Endothelial cell of umbilical vein (primary cell): Measurements from ENCODE around the gene VWA8. TPM values are rescaled to one million over a fixed set of nuclear protein-coding genes. Genes with fewer than 3 reads are reported as not detected.
A peak's percentile ranks its signal among the peaks of the same experiment; 100 is the strongest.

Experiments used
- BruUV-seq: library from RNA; stranded (reverse); fragments of 400-500 nt; replicated peaks from 2 replicates; lab custom pipeline; 2021; lab: Mats Ljungman, UMichigan
- CTCF ChIA-PET: fragments of 300-600, 350-600 bp; sonication (Branson Sonifier 250); formaldehyde crosslinking; loops from one replicate; lab custom pipeline; 2021; ENCODE audit warnings: antibody characterized with exemption, inconsistent platforms; lab: Charles Lee
- POLR2A ChIA-PET: fragments of 300-600, 350-600 bp; sonication (Branson Sonifier 250); formaldehyde crosslinking; loops from one replicate; lab custom pipeline; 2021; ENCODE audit warnings: antibody characterized with exemption, inconsistent platforms; lab: Charles Lee
- DNase-seq: peaks from one replicate; pipeline ENCODE4 v3.0.0-alpha.2; 2011; ENCODE audit warnings: low read depth, low spot score
- FAIRE-seq: peaks from 2 replicates; lab custom pipeline; 2011; peaks lifted over from hg19 to GRCh38; lab: Jason Lieb, UNC
- H2AFZ ChIP-seq: 2 replicates; pipeline ENCODE4 v1.6.0; 2012; ENCODE audit warnings: low read depth, low read length, control low read depth, inconsistent platforms
- H3K27ac ChIP-seq: 2 replicates; pipeline ENCODE4 v1.5.1; 2011; ENCODE audit warnings: low read depth, mild to moderate bottlenecking, control low read depth, low read length, moderate library complexity; ENCODE audit not compliant: insufficient read depth
- H3K27me3 ChIP-seq, 2 experiments: 2 replicates each; pipeline versions ENCODE4 v1.6.0 to v1.6.1; 2011; ENCODE audit warnings: low read length in 2 of 2, mixed read lengths in 1 of 2; ENCODE audit not compliant: control insufficient read depth in 2 of 2, insufficient read depth in 2 of 2
- H3K36me3 ChIP-seq, 2 experiments: 2 replicates in 1 of 2; 3 replicates in 1 of 2; pipeline ENCODE4 v1.5.1; 2011; ENCODE audit warnings: low read length in 2 of 2, mild to moderate bottlenecking in 1 of 2, moderate library complexity in 1 of 2; ENCODE audit not compliant: control insufficient read depth in 2 of 2, insufficient read depth in 2 of 2; ENCODE audit errors: extremely low read depth in 1 of 2
- H3K4me1 ChIP-seq: 3 replicates; pipeline ENCODE4 v1.5.1; 2011; ENCODE audit warnings: mild to moderate bottlenecking, low read length; ENCODE audit not compliant: control insufficient read depth, insufficient read depth; ENCODE audit errors: extremely low read depth
- H3K4me2 ChIP-seq: 2 replicates; pipeline ENCODE4 v1.6.1; 2011; ENCODE audit warnings: low read length, control low read depth, mixed read lengths; ENCODE audit not compliant: insufficient read depth
- H3K4me3 ChIP-seq, 3 experiments: fragments of 200-600 bp in 1 of 3; sonication (generic), shearing (Covaris generic) in 1 of 3; replicated peaks in 1 of 3; 2 replicates each; pipeline ENCODE4 v1.5.1; 2011 to 2016; ENCODE audit warnings: control low read depth in 3 of 3, low read length in 3 of 3, mild to moderate bottlenecking in 2 of 3, inconsistent platforms in 1 of 3, low read depth in 1 of 3, moderate library complexity in 1 of 3; ENCODE audit not compliant: insufficient read depth in 1 of 3
- H3K79me2 ChIP-seq: 2 replicates; pipeline ENCODE4 v1.6.0; 2012; ENCODE audit warnings: low read length, inconsistent platforms; ENCODE audit not compliant: control insufficient read depth, insufficient read depth
- H3K9ac ChIP-seq: replicated peaks from 2 replicates; pipeline ENCODE3; 2011; ENCODE audit warnings: low read length, control low read depth; ENCODE audit not compliant: insufficient read depth; ENCODE audit errors: extremely low read depth
- H3K9me1 ChIP-seq: replicated peaks from 3 replicates; pipeline ENCODE4 v1.6.0; 2011; ENCODE audit warnings: mild to moderate bottlenecking, low read length; ENCODE audit not compliant: control insufficient read depth, insufficient read depth; ENCODE audit errors: extremely low read depth
- H3K9me3 ChIP-seq: replicated peaks from 2 replicates; pipeline ENCODE4 v1.5.1; 2012; ENCODE audit warnings: low read length, inconsistent platforms; ENCODE audit not compliant: control insufficient read depth, insufficient read depth
- H4K20me1 ChIP-seq: replicated peaks from 2 replicates; pipeline ENCODE3; 2011; ENCODE audit warnings: mild to moderate bottlenecking, low read length; ENCODE audit not compliant: control insufficient read depth, insufficient read depth; ENCODE audit errors: extremely low read depth
- CTCF ChIP-seq, 2 donors: IDR thresholded peaks; 1 replicate in 1 of 2; 2 replicates in 1 of 2; pipeline ENCODE4 v1.5.1; 2011; ENCODE audit warnings: low read length in 2 of 2, mild to moderate bottlenecking in 2 of 2, moderate library complexity in 2 of 2, control low read depth in 1 of 2, inconsistent platforms in 1 of 2, low read depth in 1 of 2; ENCODE audit not compliant: insufficient read depth in 1 of 2; ENCODE audit errors: extremely low read depth in 1 of 2
- EZH2 ChIP-seq: IDR thresholded peaks from 2 replicates; pipeline ENCODE4 v1.6.1; 2012; ENCODE audit warnings: borderline replicate concordance, low read depth, mild to moderate bottlenecking, moderate library complexity, low read length, inconsistent platforms; ENCODE audit not compliant: severe bottlenecking
- FOS ChIP-seq: IDR thresholded peaks from 2 replicates; pipeline ENCODE4 v1.6.1; 2011; ENCODE audit warnings: mild to moderate bottlenecking, low read length, moderate library complexity, borderline replicate concordance; ENCODE audit not compliant: insufficient read depth
- GATA2 ChIP-seq: IDR thresholded peaks from 2 replicates; pipeline ENCODE4 v1.7.0; 2011; ENCODE audit warnings: low read depth, mild to moderate bottlenecking, moderate library complexity, mixed read lengths, low read length; ENCODE audit not compliant: insufficient read length, insufficient read depth
- JUN ChIP-seq: IDR thresholded peaks from 2 replicates; pipeline ENCODE4 v1.6.1; 2011; ENCODE audit warnings: borderline replicate concordance, low read depth; ENCODE audit not compliant: insufficient read length, insufficient read depth
- MAX ChIP-seq: IDR thresholded peaks from 2 replicates; pipeline ENCODE4 v1.6.1; 2011; ENCODE audit not compliant: insufficient read depth, insufficient read length
- MYC ChIP-seq: IDR thresholded peaks from one replicate; pipeline ENCODE4 v1.6.1; 2011; ENCODE audit warnings: mild to moderate bottlenecking, low read depth, low read length
- POLR2A ChIP-seq: IDR thresholded peaks from 2 replicates; pipeline ENCODE4 v1.6.1; 2012; ENCODE audit warnings: low read depth, mild to moderate bottlenecking, control low read depth, low read length
- POLR2AphosphoS5 ChIP-seq: IDR thresholded peaks from 2 replicates; pipeline ENCODE4 v1.6.1; 2012; ENCODE audit warnings: low read depth, mild to moderate bottlenecking, control low read depth, low read length, moderate library complexity; ENCODE audit not compliant: insufficient read depth
- dilution Hi-C: fragments of 300-500 bp; cut with MboI; formaldehyde crosslinking; loops from one replicate; pipeline ENCODE4 v1.15.0; 2019; ENCODE audit warnings: low sequenced_read_pairs; ENCODE audit not compliant: extremely low pct_ligation_motif_present
- intact Hi-C: fragments of 100-400 bp; cut with micrococcal nuclease; formaldehyde crosslinking; loops from one replicate; pipeline ENCODE4 v1.10.0; 2022
- polyA plus RNA-seq, 4 experiments: library from polyadenylated mRNA; depleted of rRNA in 3 of 4; stranded (reverse) in 3 of 4; unstranded in 1 of 4; fragments of >200 nt; gene quantifications; 2 replicates each; pipeline versions ENCODE4 v1.2.1 to v1.2.3, GENCODE V29; 2011 to 2012; ENCODE audit warnings: missing spikeins in 1 of 4
- total RNA-seq: library from RNA; stranded (reverse); gene quantifications from 2 replicates; pipeline ENCODE4 v1.2.3, GENCODE V29; 2021

Gene VWA8
- total and polyA plus RNA-seq, 2 donors (not counting 3 experiments of a cell fraction or from before 2014, with no cell fraction given) = 2.9 to 11.3 TPM

DNA sequence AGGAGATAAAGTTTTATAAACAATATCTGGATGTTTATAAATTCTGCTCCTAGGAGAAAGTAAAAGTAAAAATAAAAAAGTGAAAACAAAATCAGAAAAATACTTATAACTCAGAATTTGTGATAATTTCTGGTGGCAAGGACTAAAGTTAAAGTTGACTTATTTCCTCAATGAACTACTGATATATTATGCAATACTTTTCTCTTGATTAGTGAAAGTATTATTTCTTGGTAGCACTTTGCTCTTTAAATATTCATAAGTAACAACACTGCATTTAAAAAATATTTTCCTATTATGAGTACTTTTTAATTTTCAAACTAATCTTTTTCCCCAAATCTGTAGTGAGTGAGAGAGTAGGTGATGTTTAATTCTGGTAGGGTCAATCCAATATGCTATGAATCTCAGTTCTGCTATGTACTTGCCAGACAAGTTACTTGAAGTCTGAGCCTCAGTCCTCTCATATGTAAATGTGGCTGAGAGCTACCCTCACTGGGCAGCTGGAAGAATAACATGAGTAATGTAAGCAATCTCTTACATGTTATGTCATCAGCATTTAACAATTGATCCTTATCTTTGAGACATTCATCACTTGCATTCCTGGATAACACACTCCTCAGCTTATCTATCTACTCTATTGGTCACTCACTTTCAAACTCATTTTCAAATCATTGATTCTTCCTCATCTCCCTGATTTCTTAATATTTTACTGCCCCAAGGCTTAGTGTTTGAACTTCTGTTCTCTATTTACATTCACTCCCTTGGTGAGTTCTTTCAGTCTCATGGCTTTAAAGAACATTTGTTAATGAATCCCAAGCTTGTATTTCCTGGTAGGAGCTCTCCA is 264.5 kb downstream of the VWA8 start:
- peak overlapping the region; percentile 27 for H3K9ac ChIP-seq
- BruUV-seq = TSS peak; percentile 54

More for the DNA sequence above, 264.5 kb downstream of the VWA8 start:
- peak overlapping the region; percentile 88 for H3K27ac ChIP-seq
- H2AFZ ChIP-seq = no peak overlapping the region
- H3K36me3 ChIP-seq = no peaks in the 10 kb centered on the region
- no peaks in the 10 kb centered on the region for H3K9me3 ChIP-seq
- intact Hi-C loops = loop anchor here (10.0 kb wide), 1 partner anchor 348 kb away; the partner anchor contains the start of gene DGKH
- H3K4me2 ChIP-seq = peak overlapping the region; percentile 53
- H3K4me3 ChIP-seq = no peak overlapping the region
- H3K27me3 ChIP-seq = no peaks in the 10 kb centered on the region
- TF ChIP-seq POLR2A (no peak), CTCF (IDR thresholded peaks at IDR 0.05; ENCODE audit: extremely low read depth in 1 of 2, insufficient read depth in 1 of 2, low read depth in 1 of 2, low read length in 2 of 2) (no peak), GATA2 (peak; percentile 96), POLR2AphosphoS5 (peak; percentile 46), MYC (no peak), FOS (peak; percentile 31), JUN (peak; percentile 73), MAX (no peak), EZH2 (no peak)
- H3K4me1 ChIP-seq = peaks cover 41% of the 10 kb centered on the region
- ChIA-PET POLR2A (no interaction called here), CTCF (interaction anchor here (0.6 to 1.8 kb wide), 3 partner anchors 21 to 303 kb away, joined by 3 to 16 read pairs (median 6); no protein-coding TSS in a partner anchor)
- no peaks in the 10 kb centered on the region for H3K79me2 ChIP-seq
- DNase-seq = peak; percentile 89
- H3K9me1 ChIP-seq = no peaks in the 10 kb centered on the region
- FAIRE-seq = peak; percentile 80
- dilution Hi-C loops = no loop called here
- no peaks in the 10 kb centered on the region for H4K20me1 ChIP-seq
